ENCODE measurements around the gene DLEU7. TPM values are rescaled to one million over a fixed set of nuclear protein-coding genes. Genes with fewer than 3 reads are reported as not detected.

DLEU7 gene
- total RNA-seq, 2 experiments from 2014 or later = not detected

- peaks cover 5% of the 10 kb centered on the region for H3K36me3 Mint-ChIP-seq (ENCODE audit: low read depth)
- no peak overlapping the region for H3K27ac Mint-ChIP-seq
- POLR2A ChIA-PET = interaction anchor here (0.6 to 4.6 kb wide), 3 partner anchors 82 to 686 kb away, joined by 3 to 18 read pairs (median 4); no protein-coding TSS in a partner anchor
- H3K4me1 Mint-ChIP-seq (ENCODE audit: low read depth) = peaks cover 19% of the 10 kb centered on the region
- peaks cover 7% of the 10 kb centered on the region for H3K9me3 Mint-ChIP-seq (ENCODE audit: insufficient read depth)
- H3K27me3 Mint-ChIP-seq (ENCODE audit: low read depth) = no peaks in the 10 kb centered on the region
- ATAC-seq (no peak), DNase-seq (no peak)
- CTCF ChIA-PET = interaction anchor here (1.7 to 9.3 kb wide), 3 partner anchors 10 to 103 kb away, joined by 9 to 99 read pairs (median 10); partner anchors contain the start of gene RNASEH2B
- H3K4me3 Mint-ChIP-seq = no peak overlapping the region
Measured at GRCh38 chr13:50810468-50810867, 33.0 kb downstream of the DLEU7 start.

GRCh38 chr13:50809133-50810090 lies 34.1 kb downstream of the DLEU7 start:
- H3K36me3 Mint-ChIP-seq (ENCODE audit: low read depth) = peaks cover 5% of the 10 kb centered on the region
- ChIA-PET POLR2A (interaction anchor here (0.7 to 4.6 kb wide), 4 partner anchors 8 to 685 kb away, joined by 3 to 18 read pairs (median 4); no protein-coding TSS in a partner anchor), CTCF (interaction anchor here (1.6 to 9.3 kb wide), 4 partner anchors 9 to 260 kb away, joined by 5 to 99 read pairs (median 10); partner anchors contain the start of gene RNASEH2B)
- H3K4me3 Mint-ChIP-seq = no peak overlapping the region
- peaks cover 12% of the 10 kb centered on the region for H3K9me3 Mint-ChIP-seq (ENCODE audit: insufficient read depth)
- peaks cover 19% of the 10 kb centered on the region for H3K4me1 Mint-ChIP-seq (ENCODE audit: low read depth)
- no peaks in the 10 kb centered on the region for H3K27me3 Mint-ChIP-seq (ENCODE audit: low read depth)
- no peak for ATAC-seq
- DNase-seq = no peak
- no peak overlapping the region for H3K27ac Mint-ChIP-seq

DNA sequence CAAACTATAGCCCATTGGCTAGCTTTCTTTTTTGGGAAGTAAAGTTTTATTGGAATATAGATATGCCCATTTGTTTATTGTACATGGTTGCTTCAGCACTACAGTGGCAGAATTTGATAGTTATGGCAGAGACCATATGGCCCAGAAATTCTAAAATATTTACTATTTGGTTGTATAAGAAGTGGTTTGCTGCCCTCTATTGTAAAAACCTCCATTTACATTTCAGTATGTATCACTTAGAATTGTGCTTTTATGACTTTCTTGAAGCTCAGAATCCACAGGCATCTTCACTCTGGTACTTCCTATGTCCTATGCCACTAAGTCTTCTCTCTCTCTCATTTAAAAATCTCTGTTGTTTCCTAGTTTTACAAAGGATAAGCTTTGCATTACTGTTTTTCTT lies 37.7 kb downstream of the DLEU7 start:
- no peaks in the 10 kb centered on the region for H3K27me3 Mint-ChIP-seq (ENCODE audit: low read depth)
- ChIA-PET POLR2A (interaction anchor here (0.8 to 1.5 kb wide), 2 partner anchors 104 to 106 kb away, joined by 4 to 13 read pairs; partner anchors contain the start of gene RNASEH2B), CTCF (interaction anchor here (0.7 to 9.3 kb wide), 11 partner anchors 12 to 829 kb away, joined by 3 to 99 read pairs (median 5); no protein-coding TSS in a partner anchor)
- H3K36me3 Mint-ChIP-seq (ENCODE audit: low read depth) = peaks cover 5% of the 10 kb centered on the region
- DNase-seq (no peak), ATAC-seq (no peak)
- H3K9me3 Mint-ChIP-seq (ENCODE audit: insufficient read depth) = peaks cover 12% of the 10 kb centered on the region
- H3K4me3 Mint-ChIP-seq = no peak overlapping the region
- H3K27ac Mint-ChIP-seq = no peak overlapping the region
- peaks cover 15% of the 10 kb centered on the region for H3K4me1 Mint-ChIP-seq (ENCODE audit: low read depth)

GRCh38 chr13:50801087-50801931 lies 42.2 kb downstream of the DLEU7 start:
- H3K27ac Mint-ChIP-seq = peak overlapping the region; percentile 28
- peak; percentile 84 for DNase-seq
- CTCF ChIA-PET = interaction anchor here (0.6 to 5.0 kb wide), 45 partner anchors 9 to 865 kb away, joined by 3 to 49 read pairs (median 4); partner anchors contain the start of genes RNASEH2B, SPRYD7 and TRIM13
- no peak overlapping the region for H3K4me3 Mint-ChIP-seq
- H3K4me1 Mint-ChIP-seq (ENCODE audit: low read depth) = peaks cover 26% of the 10 kb centered on the region
- POLR2A ChIA-PET = interaction anchor here (0.5 to 1.7 kb wide), 5 partner anchors 110 to 804 kb away, joined by 3 to 6 read pairs (median 4); no protein-coding TSS in a partner anchor
- H3K27me3 Mint-ChIP-seq (ENCODE audit: low read depth) = no peaks in the 10 kb centered on the region
- peaks cover 12% of the 10 kb centered on the region for H3K9me3 Mint-ChIP-seq (ENCODE audit: insufficient read depth)
- H3K36me3 Mint-ChIP-seq (ENCODE audit: low read depth) = peaks cover 5% of the 10 kb centered on the region
- ATAC-seq = peak; percentile 97

DNA sequence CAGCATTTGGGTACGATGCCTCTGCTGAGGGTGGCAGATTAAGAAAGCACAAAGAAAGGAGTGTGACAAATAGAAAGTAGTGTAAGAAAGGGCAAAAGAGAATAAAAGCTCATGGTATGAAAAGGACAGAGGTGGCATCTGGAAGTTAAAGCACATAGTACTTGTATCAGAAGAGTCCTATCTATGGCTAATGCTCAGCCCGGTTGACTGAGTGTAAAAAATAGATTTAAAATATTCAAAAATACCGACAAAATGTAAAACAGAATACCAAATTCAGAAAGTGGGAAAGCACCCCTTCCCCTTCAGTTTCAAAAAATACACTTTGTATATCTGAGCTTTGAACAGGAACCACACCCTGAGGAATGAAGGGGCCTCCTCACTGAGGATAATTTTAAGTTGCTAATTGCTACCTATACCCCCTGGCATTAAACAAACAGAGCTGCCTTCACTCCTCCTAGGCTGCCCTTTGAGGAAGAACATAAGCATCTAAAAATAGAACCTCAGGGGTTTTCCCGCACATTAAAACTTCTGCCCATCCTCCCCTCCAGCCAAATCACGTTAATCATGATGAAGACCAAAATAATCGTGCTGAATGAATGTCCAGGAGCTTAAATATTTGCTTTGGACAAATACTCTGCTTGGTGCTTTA lies 43.3 kb downstream of the DLEU7 start:
- Mint-ChIP-seq H3K36me3 (ENCODE audit: low read depth) (no peaks in the 10 kb centered on the region), H3K27me3 (ENCODE audit: low read depth) (no peaks in the 10 kb centered on the region), H3K4me1 (ENCODE audit: low read depth) (peaks cover 24% of the 10 kb centered on the region), H3K27ac (no peak overlapping the region), H3K4me3 (no peak overlapping the region), H3K9me3 (ENCODE audit: insufficient read depth) (peaks cover 4% of the 10 kb centered on the region)
- ChIA-PET CTCF (interaction anchor here (0.8 to 5.0 kb wide), 33 partner anchors 8 to 864 kb away, joined by 3 to 49 read pairs (median 4); partner anchors contain the start of genes RNASEH2B, SPRYD7 and TRIM13), POLR2A (interaction anchor here (0.7 to 1.7 kb wide), 4 partner anchors 111 to 718 kb away, joined by 3 to 6 read pairs (median 3); no protein-coding TSS in a partner anchor)
- ATAC-seq (no peak), DNase-seq (no peak)

GRCh38 chr13:50798923-50799322 lies 44.6 kb downstream of the DLEU7 start:
- ChIA-PET CTCF (interaction anchor here (0.8 to 5.0 kb wide), 4 partner anchors 112 to 822 kb away, joined by 3 to 49 read pairs (median 22); no protein-coding TSS in a partner anchor), POLR2A (no interaction called here)
- H3K27me3 Mint-ChIP-seq (ENCODE audit: low read depth) = no peaks in the 10 kb centered on the region
- no peak overlapping the region for H3K4me3 Mint-ChIP-seq
- H3K27ac Mint-ChIP-seq = no peak overlapping the region
- no peaks in the 10 kb centered on the region for H3K9me3 Mint-ChIP-seq (ENCODE audit: insufficient read depth)
- no peaks in the 10 kb centered on the region for H3K36me3 Mint-ChIP-seq (ENCODE audit: low read depth)
- ATAC-seq (no peak), DNase-seq (no peak)
- H3K4me1 Mint-ChIP-seq (ENCODE audit: low read depth) = peaks cover 24% of the 10 kb centered on the region

DNA sequence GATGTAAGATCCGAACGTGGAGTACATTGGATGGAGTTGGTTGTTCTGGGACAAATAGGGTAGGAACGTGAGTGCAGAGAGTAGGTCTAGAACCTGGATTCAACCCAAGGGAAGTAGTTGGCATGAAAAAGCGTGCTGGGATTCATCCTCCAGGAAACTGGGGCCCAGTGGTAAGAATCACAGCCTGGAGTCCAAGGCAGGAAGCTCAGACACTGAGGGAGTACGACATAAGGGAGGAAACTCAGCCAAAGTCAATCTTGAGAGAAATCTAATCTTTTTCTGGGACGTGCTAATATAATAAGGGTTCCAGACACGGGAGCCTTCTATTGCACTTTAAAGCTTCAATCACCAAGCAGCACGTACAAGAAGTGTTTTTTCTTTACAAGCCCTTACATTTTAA lies 46.4 kb downstream of the DLEU7 start:
- H3K27ac Mint-ChIP-seq = no peak overlapping the region
- H3K4me3 Mint-ChIP-seq = no peak overlapping the region
- ATAC-seq = no peak
- DNase-seq = no peak
- H3K9me3 Mint-ChIP-seq (ENCODE audit: insufficient read depth) = peaks cover 4% of the 10 kb centered on the region
- H3K4me1 Mint-ChIP-seq (ENCODE audit: low read depth) = peaks cover 24% of the 10 kb centered on the region
- no peaks in the 10 kb centered on the region for H3K27me3 Mint-ChIP-seq (ENCODE audit: low read depth)
- ChIA-PET CTCF (interaction anchor here (5.0 kb wide), 1 partner anchor 114 kb away, joined by 49 read pairs; no protein-coding TSS in a partner anchor), POLR2A (no interaction called here)
- H3K36me3 Mint-ChIP-seq (ENCODE audit: low read depth) = no peaks in the 10 kb centered on the region

GRCh38 chr13:50796463-50796862 lies 47.0 kb downstream of the DLEU7 start:
- Mint-ChIP-seq H3K36me3 (ENCODE audit: low read depth) (no peaks in the 10 kb centered on the region), H3K4me3 (no peak overlapping the region), H3K4me1 (ENCODE audit: low read depth) (peaks cover 20% of the 10 kb centered on the region), H3K9me3 (ENCODE audit: insufficient read depth) (peaks cover 4% of the 10 kb centered on the region), H3K27me3 (ENCODE audit: low read depth) (no peaks in the 10 kb centered on the region), H3K27ac (no peak overlapping the region)
- ChIA-PET POLR2A (no interaction called here), CTCF (interaction anchor here (1.4 kb wide), 1 partner anchor 799 kb away, joined by 3 read pairs; no protein-coding TSS in a partner anchor)
- DNase-seq (no peak), ATAC-seq (no peak)

DNA sequence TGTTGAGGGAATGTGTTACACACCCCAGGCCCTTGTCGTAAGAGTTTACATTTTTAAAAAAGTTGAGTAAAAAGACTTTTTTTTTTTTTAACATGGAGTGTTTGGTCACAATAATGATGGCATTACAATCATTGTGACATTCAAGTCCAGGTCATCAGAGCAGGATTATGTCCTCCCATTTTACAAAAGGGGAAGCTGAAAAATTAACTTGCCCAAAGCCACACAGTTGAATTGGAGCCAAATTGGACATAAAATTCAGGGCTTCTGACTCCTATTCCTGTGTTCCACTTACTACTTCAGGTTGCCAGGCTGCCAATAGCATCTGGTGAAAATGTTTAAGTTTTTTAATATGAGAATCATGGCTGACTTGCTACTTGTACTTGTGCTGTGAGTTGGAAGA lies 49.3 kb downstream of the DLEU7 start:
- DNase-seq (no peak), ATAC-seq (no peak)

DNA sequence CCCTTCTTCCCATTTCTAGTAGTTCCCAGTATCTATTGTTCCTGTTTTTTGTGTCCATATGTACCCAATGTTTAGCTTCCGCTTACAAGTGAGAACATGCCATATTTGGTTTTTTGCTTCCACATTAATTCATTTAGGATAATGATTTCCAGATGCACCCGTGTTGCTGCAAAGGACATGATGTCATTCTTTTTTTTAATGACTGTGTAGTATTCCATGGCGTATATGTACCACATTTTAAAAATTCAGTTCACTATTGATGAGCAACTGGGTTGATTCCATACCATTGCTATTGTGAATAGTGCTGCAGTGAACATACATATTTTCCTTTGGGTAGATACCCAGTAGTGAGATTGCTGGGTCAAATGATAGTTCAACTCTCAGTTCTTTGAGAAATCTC lies 50.5 kb downstream of the DLEU7 start:
- Mint-ChIP-seq H3K4me1 (ENCODE audit: low read depth) (no peaks in the 10 kb centered on the region), H3K36me3 (ENCODE audit: low read depth) (no peaks in the 10 kb centered on the region), H3K27ac (no peak overlapping the region), H3K27me3 (ENCODE audit: low read depth) (peaks cover 3% of the 10 kb centered on the region), H3K4me3 (no peak overlapping the region), H3K9me3 (ENCODE audit: insufficient read depth) (peaks cover 4% of the 10 kb centered on the region)
- no peak for DNase-seq
- CTCF ChIA-PET = no interaction called here
- ATAC-seq = no peak
- POLR2A ChIA-PET = no interaction called here

More for the DNA sequence above, 49.3 kb downstream of the DLEU7 start:
- Mint-ChIP-seq H3K27ac (no peak overlapping the region), H3K36me3 (ENCODE audit: low read depth) (no peaks in the 10 kb centered on the region), H3K9me3 (ENCODE audit: insufficient read depth) (peaks cover 4% of the 10 kb centered on the region), H3K27me3 (ENCODE audit: low read depth) (no peaks in the 10 kb centered on the region), H3K4me3 (no peak overlapping the region), H3K4me1 (ENCODE audit: low read depth) (peaks cover 5% of the 10 kb centered on the region)
- CTCF ChIA-PET = no interaction called here
- POLR2A ChIA-PET = no interaction called here
